OCI-LY3 (cell line): ENCODE results near the gene P4HB.

ENCODE experiments used
- EZH2phosphoT487 ChIP-seq: fragments of 200-600 bp; shearing (Covaris generic); IDR thresholded peaks from 2 replicates; pipeline ENCODE4 v1.6.1; 2018; ENCODE audit warnings: antibody characterized with exemption, mixed run types, low read depth
- TF ChIP-seq, protein P1 (sequence below): fragments of 200-600, 300-600 bp; sonication (generic); IDR thresholded peaks from 2 replicates; pipeline ENCODE4 v1.5.1; 2014; ENCODE audit warnings: antibody characterized with exemption, low read length, low read depth

DNA sequence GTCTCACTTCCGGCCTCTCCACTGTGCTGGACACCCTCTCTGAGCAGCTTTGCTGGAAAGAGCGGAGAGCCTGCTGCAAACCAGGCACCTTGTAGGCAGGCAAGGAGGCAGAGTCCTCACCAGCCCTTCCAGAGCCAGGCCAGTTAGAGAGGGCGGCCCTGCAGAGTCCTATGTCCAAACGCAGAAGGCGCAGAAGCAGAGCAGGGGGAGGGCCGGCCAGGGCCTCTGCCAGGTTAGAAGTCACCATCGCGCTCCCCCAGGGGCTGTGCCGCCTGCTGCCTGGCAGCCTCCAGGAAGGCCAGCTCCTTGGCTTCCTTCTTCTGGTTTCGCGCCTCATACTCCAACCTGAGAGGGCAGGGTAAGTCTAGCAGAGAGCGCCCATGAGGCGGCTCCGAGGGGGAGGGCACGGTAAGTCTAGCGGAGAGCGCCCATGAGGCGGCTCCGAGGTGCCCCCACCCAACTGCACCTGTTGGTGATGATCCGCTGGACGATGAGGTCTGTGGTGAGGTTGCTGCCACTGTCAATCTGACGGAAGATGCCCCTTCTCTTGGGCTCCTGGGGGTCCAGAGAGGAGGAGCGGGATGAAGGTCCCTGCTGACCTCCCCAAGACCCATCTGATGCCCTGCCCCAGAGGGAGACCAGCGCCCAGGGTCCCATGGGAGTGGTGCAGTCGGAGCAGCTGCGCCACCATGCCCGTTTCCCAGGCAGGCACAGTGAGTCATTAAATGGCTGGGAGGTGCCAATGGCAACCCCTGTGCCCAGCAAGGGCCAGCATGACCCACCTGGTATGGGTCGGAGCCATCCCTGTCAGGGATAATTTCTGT lies 44.5 kb upstream of the P4HB start:
- TF ChIP-seq, protein P1, sequence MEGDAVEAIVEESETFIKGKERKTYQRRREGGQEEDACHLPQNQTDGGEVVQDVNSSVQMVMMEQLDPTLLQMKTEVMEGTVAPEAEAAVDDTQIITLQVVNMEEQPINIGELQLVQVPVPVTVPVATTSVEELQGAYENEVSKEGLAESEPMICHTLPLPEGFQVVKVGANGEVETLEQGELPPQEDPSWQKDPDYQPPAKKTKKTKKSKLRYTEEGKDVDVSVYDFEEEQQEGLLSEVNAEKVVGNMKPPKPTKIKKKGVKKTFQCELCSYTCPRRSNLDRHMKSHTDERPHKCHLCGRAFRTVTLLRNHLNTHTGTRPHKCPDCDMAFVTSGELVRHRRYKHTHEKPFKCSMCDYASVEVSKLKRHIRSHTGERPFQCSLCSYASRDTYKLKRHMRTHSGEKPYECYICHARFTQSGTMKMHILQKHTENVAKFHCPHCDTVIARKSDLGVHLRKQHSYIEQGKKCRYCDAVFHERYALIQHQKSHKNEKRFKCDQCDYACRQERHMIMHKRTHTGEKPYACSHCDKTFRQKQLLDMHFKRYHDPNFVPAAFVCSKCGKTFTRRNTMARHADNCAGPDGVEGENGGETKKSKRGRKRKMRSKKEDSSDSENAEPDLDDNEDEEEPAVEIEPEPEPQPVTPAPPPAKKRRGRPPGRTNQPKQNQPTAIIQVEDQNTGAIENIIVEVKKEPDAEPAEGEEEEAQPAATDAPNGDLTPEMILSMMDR: no peak
- no peak for TF ChIP-seq EZH2phosphoT487
